HG03354 (cell line): ENCODE data around the gene ZNF248.
"Not testable (repeated sequence)": the region's sequence is repeated elsewhere in the genome, so short reads cannot be mapped to it uniquely, and the experiment has no call there.

ENCODE experiments used
- ATAC-seq: cut with Tn5 transposase; IDR thresholded peaks from one replicate; pipeline ENCODE4 v1.9.1; 2021; ENCODE audit warnings: mild to moderate bottlenecking; ENCODE audit not compliant: unreplicated experiment, poor library complexity, severe bottlenecking

ZNF248 gene

DNA sequence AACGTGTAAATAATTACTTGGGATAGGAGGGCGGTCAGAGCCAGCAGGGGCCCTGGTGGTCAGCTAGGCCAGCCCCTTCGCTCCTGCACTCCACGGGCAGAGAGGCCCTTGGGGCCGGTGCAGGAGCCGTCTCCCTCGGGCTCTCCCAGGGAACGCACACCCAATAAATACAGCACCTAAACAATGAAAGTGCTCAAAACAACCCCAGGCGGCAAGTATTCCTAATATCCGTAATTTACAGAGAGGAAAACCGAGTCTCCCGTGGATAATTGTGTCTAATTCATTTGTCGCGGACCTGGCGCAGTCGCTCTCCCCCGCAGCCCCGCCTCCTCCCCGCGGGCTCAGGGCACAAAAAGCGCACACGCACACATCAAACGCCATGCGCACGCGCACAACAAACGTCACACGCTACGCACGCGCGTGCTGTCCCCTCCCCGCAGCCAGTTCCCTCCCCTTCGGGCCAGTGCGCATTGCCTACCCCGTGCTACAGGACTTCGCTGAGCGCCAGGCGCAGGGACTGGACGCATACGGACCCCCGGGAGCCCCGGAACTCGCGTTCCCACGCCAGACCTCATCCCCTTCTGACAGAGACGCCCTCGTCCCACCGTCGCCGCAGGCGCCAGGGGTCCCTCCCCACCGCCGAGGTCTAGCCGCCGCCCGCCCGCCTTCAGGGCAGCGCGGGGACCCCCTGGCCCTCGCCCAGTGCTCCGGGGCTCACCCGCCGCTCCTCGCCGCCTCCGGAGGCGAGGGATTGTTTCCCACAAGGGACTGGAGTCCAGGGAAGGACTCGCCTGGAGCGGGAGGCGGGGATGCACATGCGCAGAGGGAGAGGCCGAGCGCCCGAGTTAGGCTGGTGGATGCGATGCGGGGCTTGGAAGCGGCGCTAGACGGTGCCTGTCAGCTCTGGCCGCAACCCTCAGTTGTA, at the start of gene ZNF248:
TSS of gene ZNF248 (minus strand) at position 324 of the 925 bp plus-strand sequence. CDS start 1,300 bp downstream, outside the sequence.
- peak; percentile 95 for ATAC-seq

DNA sequence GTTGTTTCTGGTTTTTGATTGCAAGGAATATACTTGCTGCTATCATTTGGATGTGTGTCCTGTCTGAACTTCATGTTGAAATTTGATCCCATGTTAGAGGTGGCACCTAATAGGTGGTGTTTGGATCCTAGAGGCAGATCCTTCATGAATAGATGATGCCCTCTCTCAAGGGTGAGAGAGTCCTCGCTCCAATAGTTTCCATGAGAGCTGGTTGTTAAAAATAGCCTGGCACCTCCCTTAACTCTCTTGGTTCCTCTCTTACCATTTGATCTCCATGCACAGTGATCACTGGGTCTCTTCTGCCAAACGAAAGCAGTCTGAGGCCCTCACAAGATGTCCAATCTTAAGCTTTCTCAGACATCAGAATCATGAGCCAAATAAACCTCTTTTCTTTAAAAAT, 49.0 kb upstream of the ZNF248 start:
- no peak for ATAC-seq

DNA sequence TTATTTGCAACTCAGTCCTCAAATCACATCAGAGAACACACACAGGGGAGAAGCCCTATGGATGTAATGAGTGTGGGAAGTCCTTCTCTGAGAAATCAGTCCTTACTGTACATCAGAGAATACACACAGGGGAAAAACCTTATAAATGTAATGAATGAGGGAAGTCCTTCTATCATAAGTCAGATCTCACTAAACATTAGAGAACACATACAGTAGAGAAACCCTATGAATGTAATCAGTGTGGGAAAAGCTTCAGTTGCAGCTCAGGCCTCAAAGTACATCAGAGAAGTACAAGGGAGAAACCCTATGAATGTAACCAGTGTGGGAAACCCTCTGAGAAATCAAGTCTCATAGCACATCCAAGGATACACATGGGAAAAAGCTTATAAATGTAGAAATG, 39.0 kb upstream of the ZNF248 start:
- no peak for ATAC-seq

DNA sequence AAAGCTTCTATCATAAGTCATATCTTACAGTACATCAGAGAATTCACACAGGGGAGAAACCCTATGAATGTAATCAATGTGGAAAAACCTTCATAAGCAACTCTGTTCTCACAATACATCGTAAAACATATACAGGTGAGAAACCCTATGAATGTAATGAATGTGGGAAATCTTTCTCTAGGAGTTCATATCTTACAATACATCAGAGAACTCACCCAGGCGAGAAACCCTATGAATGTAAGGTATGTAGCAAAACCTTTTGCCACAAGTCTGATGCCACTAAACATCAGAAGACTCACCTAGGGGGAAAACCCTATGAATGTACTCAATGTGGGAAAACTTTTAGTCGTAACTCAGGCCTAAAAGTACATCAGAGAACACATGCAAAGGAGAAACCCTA, 38.3 kb upstream of the ZNF248 start:
- no peak for ATAC-seq

DNA sequence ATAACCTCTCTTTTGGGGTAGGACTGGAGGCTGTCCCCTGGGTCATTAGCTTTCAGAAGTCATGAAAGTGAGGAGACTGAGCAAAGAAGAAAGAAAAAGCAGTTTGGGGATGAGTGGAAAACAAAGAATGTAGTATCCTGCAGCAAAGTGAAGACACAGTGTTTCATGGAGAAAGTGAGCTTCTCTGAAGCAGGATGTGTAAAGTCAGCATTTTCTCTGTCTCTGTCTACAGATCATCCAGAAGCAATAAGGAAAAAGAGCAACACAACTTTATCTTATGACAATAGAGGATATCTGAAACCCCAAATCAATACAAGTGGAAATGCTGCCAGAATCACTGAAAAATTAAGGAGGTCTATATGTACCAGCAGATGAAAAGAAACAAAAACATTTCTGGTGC, 28.4 kb upstream of the ZNF248 start:
- no peak for ATAC-seq

DNA sequence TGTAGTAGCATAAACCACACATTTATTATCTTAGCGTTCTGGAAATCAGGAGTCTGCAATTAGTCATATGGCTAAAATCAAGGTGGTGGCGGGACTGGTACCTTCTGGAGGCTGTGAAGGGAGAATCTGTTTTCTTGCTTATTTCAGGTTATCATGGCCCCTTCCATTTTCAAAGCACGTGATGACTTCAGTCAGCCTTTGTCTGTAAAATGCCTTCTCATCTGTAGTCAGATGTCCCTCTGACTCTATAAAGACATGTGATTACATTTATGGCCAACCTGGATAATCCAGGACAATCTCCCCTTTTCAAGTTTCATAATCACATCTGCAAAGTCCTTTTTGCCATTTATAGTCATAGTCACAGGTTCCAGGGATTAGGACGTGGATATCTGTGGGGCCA, 15.5 kb upstream of the ZNF248 start:
- ATAC-seq: no peak

DNA sequence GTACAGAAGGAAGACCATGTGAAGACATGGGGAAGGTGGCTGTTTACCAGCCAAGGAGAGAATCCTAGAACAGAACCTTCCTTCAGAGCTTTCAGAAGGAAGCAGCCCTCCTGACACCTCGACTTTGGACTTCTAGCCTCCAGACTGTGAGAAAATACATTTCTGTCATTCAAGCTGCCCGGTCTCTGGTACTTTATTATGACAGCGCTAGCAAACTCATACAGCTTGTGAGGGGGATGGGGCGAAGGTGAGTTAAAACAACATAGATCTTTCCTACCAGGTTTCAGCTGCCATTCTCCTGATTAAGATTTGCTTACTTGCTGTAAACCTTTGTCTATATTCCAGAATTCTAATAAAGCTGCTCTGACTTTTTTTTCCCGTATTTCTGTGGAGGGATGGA, 14.9 kb upstream of the ZNF248 start:
- ATAC-seq: no peak

DNA sequence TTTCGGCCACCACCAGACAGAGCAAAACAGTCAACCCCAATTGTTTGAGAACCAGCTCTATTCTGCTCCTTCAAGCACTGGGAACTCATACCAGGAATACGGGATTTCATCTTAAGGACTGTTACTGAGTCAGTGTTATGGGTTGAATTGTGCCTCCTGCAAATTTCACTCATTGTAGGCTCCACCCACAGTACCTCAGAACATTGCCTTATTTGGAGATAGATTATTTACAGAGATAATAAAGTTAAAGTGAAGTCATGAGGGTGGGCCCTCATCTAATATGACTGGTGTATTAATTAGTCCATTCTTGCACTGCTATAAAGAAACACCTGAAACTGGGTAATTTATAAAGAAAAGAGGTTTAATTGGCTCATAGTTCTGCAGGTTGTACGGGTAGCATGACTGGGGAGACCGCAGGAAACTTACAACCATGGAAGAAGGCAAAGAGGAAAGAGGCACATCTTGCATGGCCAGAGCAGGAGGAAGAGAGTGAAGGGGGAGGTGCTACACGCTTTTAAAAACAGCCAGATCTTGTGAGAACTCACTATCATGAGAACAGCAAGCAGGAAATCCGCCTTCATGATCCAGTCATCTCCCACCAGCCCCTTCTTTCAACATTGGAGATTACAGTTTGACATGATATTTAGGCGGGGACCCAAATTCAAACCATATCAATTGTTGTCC, 14.3 kb upstream of the ZNF248 start:
- no peak for ATAC-seq

DNA sequence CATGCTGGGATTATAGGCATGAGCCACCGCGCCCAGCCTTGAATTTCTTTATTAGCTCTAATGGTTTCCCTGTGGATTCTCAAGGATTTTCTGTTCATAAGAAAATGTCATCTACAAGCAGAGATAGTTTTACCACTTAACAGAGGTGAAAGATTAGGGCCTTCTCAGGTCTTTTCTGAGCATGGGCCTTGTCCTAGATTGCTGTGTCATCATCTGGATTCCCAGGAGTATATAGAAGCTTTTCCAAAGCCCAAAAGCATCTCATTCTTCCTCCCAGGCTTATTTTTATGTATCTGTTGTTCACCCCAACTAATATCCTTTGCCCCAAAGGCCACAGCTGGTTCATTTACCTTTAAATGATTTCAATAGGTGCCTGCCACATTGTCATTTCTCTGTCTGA, 13.7 kb upstream of the ZNF248 start:
- no peak for ATAC-seq

DNA sequence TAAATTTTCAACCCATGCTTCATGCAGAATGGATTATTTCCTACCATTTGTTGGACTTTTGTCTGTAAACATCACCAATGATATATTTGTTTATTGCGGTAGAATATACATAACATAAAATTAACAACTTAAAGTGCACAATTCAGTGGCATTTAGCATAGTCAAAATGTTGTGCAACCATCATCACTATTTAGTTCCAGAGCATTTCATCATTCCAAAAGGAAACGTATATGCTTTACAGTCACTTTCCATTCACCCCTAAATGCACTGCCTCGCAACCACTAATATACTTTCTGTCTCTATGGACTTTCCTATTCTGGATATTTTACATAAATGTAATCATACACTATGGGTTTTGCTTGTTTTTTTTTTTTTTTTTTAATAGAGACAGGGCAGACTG, 11.4 kb upstream of the ZNF248 start:
- no peak for ATAC-seq

DNA sequence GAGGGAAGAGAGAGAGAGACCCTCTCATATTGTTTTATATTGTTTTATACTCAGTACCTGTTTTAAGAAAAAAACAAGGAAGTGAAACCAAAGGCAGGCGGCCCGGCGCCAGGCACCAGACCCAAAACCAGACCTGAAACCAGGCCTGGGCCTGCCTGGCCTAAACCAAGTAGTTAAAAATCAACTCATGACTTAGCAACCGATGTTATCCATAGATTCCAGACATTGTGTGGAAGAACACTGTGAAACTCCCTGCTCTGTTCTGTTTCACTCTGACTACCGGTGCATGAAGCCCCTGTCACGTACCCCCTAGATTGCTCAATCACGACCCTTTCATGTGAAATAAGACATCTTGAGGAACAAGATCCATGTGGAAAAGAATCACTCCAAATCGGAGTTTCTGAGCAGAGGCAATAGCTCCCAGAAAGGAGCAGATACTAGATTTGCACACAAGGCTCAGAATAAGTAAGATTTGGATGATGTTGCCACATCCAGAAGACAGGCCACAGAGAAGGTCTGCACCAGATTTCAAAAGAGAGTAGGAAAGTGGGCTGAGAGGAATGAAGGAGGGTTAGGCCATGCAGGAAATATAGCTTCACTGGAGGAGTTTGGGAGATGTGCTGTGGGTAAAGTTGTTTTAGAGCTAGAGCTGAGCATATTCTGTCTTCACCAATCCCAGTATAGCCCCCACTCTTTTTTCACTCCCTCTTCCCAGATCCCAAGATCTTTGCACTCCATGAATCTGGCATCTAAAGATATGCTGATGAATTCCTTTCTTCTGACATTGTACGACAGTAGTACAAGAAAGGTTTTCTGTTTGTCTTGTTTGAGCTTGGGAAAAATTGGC, 8.8 kb upstream of the ZNF248 start:
- peak; percentile 58 for ATAC-seq

DNA sequence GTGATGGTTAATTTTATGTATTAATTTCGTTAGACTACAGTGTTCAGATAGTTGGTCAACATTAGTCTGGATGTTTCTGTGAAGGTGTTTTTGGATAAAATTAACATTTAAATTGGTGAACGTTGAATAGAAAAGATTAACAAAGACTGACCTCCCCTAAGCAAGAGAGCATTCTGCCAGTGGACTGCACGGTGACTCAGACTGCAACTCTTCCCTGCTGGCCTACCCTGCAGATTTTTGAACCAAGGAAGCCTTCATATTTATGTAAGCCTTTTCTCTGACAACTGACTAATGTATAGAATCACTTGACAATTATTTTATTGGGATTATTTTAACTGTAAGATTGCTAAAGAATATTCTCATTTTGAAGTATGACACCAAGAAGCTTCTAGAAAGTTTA, 7.9 kb upstream of the ZNF248 start:
- ATAC-seq: no peak

DNA sequence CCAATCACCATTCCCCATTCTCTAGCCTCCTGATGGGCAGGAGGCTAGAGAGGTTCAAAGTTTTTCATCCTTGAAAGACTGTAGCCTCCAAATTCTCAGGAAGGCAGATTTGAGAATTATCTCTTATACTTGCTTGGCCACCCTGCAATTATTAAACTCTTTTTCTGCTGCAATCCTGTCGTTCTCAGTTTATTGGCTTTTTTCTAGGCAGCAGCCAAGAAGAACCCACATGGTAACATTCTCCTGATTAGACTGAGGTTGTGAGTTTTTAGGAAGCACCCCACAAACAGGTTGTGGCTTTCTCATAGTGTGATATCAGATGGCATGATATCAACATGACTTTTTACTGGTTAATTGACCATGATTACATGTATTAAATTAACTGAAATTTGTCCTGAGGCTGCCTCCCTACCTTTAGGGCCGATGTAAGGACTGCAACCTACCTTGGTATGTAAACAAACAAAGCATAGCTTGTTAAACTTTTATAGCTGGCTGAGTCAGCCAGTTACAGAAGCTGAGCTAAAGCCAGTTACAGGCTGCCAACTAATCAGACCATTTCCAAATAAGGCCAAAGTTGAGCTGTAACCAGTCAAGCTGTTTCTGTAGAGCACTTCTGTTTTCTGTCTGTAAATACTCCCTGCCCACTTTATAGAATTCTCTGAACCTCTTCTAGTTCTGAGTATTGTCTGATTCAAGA, 3.2 kb upstream of the ZNF248 start:
- no peak for ATAC-seq

DNA sequence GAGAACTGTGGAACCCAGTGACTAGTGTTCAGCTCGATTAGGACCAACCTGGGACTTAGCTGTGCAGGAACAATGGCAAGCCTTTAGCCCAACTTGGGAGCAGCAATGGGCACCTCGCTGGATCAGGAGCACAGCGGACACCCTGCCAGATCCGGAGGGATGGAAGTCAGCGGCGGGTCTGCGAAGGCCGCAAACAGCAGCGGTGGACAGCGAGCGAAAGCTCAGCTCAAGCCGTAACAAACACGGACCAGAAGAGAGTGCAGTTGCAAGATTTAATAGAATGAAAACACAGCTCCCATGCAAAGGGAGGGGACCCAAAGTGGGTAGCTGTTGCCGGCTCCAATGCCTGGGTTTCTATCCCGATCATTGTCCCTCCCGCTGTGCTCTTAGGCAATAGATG, 1.9 kb upstream of the ZNF248 start:
- ATAC-seq: not testable (repeated sequence)

DNA sequence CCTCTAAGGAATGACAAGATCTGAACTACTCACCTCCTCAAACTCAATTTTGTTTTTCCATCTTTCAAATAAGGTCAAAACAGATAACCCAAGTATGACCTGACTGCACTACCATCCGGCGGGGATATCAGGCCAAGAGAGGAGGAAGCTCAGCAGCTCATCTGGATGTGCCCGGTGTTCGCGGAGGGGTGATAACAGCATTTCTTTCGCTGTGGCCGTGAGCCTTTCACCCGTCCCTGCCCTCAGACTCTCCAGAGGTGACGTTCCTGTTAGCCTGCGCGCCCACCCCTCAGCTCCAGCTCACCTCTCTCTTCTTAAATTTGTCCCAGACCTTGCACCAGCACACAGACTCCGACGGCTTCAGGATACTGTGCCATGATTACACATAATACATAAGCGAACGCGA, 526 bp downstream of the ZNF248 start:
- ATAC-seq: peak; percentile 15

DNA sequence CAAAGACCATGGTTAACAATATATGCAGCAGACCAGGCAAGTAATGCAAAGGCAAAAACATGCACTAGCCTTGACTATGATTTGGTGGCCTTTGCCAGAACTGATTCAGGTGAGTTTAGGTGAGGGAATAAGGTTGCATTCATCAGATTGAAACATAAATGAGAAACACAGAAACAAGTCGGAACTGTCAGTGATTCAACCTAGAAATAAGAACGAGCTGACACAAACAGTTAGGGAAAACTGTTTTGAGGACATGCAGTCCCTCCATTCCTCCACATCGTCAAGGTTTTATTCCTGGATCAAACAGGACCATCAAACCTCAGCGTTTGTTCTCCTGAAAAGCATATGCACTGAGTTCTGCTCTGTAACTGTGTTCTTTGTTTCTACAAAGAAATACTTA, 1.8 kb downstream of the ZNF248 start:
- no peak for ATAC-seq

DNA sequence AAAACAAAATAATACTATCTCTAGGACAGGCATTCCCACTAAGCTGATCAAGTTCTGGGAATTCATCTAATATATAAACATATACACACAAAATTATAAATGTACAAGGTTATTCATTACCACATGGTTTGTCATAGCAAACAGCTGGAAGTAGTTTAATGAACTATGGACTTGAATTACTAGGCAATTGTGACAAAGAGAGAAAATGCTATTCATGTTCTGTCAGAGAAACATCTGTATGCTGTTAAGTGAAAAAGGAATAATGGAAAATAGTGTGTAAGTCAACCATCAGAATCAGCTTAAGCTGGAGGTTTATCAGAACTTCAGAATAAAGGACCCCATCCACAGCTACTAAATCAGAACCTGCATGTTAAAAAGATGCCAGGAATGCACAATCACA, 2.8 kb downstream of the ZNF248 start:
- no peak for ATAC-seq

DNA sequence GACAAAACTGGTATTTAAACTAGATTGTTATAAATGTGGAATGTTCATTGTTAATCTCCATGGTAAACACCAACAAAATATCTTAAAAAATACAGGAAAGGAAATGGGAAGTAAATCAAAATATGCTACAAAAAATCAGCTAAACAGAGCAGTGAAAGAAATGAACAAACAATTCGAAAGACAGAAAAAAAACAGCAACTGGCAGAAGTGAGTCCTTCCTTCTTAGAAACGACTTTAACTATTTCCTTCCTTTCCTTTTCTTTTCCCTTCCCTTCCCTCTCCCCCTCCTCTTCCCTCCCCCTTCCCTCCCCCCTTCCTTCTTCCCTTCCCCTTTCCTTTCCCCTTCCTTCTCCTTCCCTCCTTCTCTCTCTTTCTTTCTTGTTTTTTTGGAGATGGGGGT, 12.8 kb downstream of the ZNF248 start:
- ATAC-seq: no peak

DNA sequence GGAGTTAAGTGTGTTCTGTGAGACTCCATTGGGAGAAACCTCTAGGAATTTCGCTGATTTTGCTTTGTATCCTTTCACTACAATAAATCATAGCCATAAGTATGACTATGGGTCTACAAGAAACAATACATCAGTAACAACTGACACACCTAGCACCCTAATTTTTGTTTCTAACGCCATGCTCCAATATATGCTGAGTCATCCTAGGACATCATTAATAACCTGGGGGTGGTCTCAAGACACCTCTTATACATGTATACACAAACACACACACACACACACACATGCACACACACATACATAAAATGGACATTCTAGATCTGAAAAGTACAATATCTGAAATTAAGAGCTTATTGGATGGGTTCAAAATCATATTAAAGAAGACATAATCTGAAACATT, 18.2 kb downstream of the ZNF248 start:
- ATAC-seq: no peak
